Measurements from ENCODE around the gene CYCS. TPM values are rescaled to one million over a fixed set of nuclear protein-coding genes. Genes with fewer than 3 reads are reported as not detected.

Gene CYCS
- total RNA-seq, 1 donor, result 22.8 TPM

- DNase-seq (ENCODE audit: insufficient read length, low spot score, missing footprints), result no peak
- Histone ChIP-seq H4K20me1 (ENCODE audit: insufficient read depth, low read length) (no peaks in the 10 kb centered on the region), H2AFZ (ENCODE audit: low read length) (no peak overlapping the region), H3K9me3 (ENCODE audit: low read depth, low read length) (no peaks in the 10 kb centered on the region), H3K27ac (ENCODE audit: low read depth, low read length) (no peak overlapping the region), H3K4me1 (ENCODE audit: insufficient read depth, low read length) (peaks cover 7% of the 10 kb centered on the region), H3K36me3 (ENCODE audit: insufficient read depth, low read length) (no peaks in the 10 kb centered on the region), H3K79me2 (ENCODE audit: insufficient read depth, low read length) (no peaks in the 10 kb centered on the region), H3K27me3 (ENCODE audit: insufficient read depth, low read length) (no peaks in the 10 kb centered on the region), H3K4me3 (ENCODE audit: insufficient read depth, low read length) (no peak overlapping the region), H3K4me2 (ENCODE audit: insufficient read depth, low read length) (no peak overlapping the region)
- TF ChIP-seq CTCF (IDR thresholded peaks at IDR 0.05; ENCODE audit: extremely low read depth, low read depth, low read length), result no peak
Observed at GRCh38 chr7:25109276-25109675, 15.8 kb downstream of the CYCS start.

- no peaks in the 10 kb centered on the region for H3K9me3 ChIP-seq (ENCODE audit: low read depth, low read length)
- no peak overlapping the region for H2AFZ ChIP-seq (ENCODE audit: low read length)
- DNase-seq (ENCODE audit: insufficient read length, low spot score, missing footprints), result no peak
- H3K4me3 ChIP-seq (ENCODE audit: insufficient read depth, low read length), result no peak overlapping the region
- H4K20me1 ChIP-seq (ENCODE audit: insufficient read depth, low read length), result no peaks in the 10 kb centered on the region
- H3K27ac ChIP-seq (ENCODE audit: low read depth, low read length), result no peak overlapping the region
- H3K4me2 ChIP-seq (ENCODE audit: insufficient read depth, low read length), result no peak overlapping the region
- H3K36me3 ChIP-seq (ENCODE audit: insufficient read depth, low read length), result no peaks in the 10 kb centered on the region
- H3K4me1 ChIP-seq (ENCODE audit: insufficient read depth, low read length), result no peaks in the 10 kb centered on the region
- no peaks in the 10 kb centered on the region for H3K27me3 ChIP-seq (ENCODE audit: insufficient read depth, low read length)
- no peaks in the 10 kb centered on the region for H3K79me2 ChIP-seq (ENCODE audit: insufficient read depth, low read length)
- no peak for TF ChIP-seq CTCF (IDR thresholded peaks at IDR 0.05; ENCODE audit: extremely low read depth, low read depth, low read length)
Observed at GRCh38 chr7:25105911-25106310, 19.1 kb downstream of the CYCS start.

- Histone ChIP-seq H2AFZ (ENCODE audit: low read length) (no peak overlapping the region), H3K27ac (ENCODE audit: low read depth, low read length) (no peak overlapping the region), H3K4me1 (ENCODE audit: insufficient read depth, low read length) (no peaks in the 10 kb centered on the region), H3K4me2 (ENCODE audit: insufficient read depth, low read length) (no peak overlapping the region), H4K20me1 (ENCODE audit: insufficient read depth, low read length) (no peaks in the 10 kb centered on the region), H3K79me2 (ENCODE audit: insufficient read depth, low read length) (no peaks in the 10 kb centered on the region), H3K27me3 (ENCODE audit: insufficient read depth, low read length) (no peaks in the 10 kb centered on the region), H3K4me3 (ENCODE audit: insufficient read depth, low read length) (no peak overlapping the region), H3K36me3 (ENCODE audit: insufficient read depth, low read length) (no peaks in the 10 kb centered on the region), H3K9me3 (ENCODE audit: low read depth, low read length) (no peaks in the 10 kb centered on the region)
- no peak for DNase-seq (ENCODE audit: insufficient read length, low spot score, missing footprints)
- TF ChIP-seq CTCF (IDR thresholded peaks at IDR 0.05; ENCODE audit: extremely low read depth, low read depth, low read length), result no peak
Observed at GRCh38 chr7:25103773-25104172, 21.3 kb downstream of the CYCS start.

- Histone ChIP-seq H4K20me1 (ENCODE audit: insufficient read depth, low read length) (no peaks in the 10 kb centered on the region), H3K9me3 (ENCODE audit: low read depth, low read length) (no peaks in the 10 kb centered on the region), H3K4me2 (ENCODE audit: insufficient read depth, low read length) (no peak overlapping the region), H3K4me3 (ENCODE audit: insufficient read depth, low read length) (no peak overlapping the region), H3K4me1 (ENCODE audit: insufficient read depth, low read length) (no peaks in the 10 kb centered on the region), H3K27ac (ENCODE audit: low read depth, low read length) (no peak overlapping the region), H3K27me3 (ENCODE audit: insufficient read depth, low read length) (no peaks in the 10 kb centered on the region), H3K36me3 (ENCODE audit: insufficient read depth, low read length) (no peaks in the 10 kb centered on the region), H3K79me2 (ENCODE audit: insufficient read depth, low read length) (no peaks in the 10 kb centered on the region), H2AFZ (ENCODE audit: low read length) (no peak overlapping the region)
- TF ChIP-seq CTCF (IDR thresholded peaks at IDR 0.05; ENCODE audit: extremely low read depth, low read depth, low read length), result no peak
- no peak for DNase-seq (ENCODE audit: insufficient read length, low spot score, missing footprints)
Observed at GRCh38 chr7:25101817-25102216, 23.2 kb downstream of the CYCS start.
